HepG2 (cell line): Measurements from ENCODE around the gene ADGRG1. TPM values are rescaled to one million over a fixed set of nuclear protein-coding genes. Genes with fewer than 3 reads are reported as not detected.

ENCODE experiments used
- ATF7 ChIP-seq, 2 experiments: fragments of 450-650 bp in 1 of 2; sonication (generic) in 1 of 2; formaldehyde crosslinking in 1 of 2; IDR thresholded peaks; 2 replicates each; pipeline versions ENCODE4 v1.4.0 to v1.6.1; 2016 to 2020; ENCODE audit warnings: antibody characterized with exemption in 1 of 2, mild to moderate bottlenecking in 1 of 2, missing genetic modification reagents in 1 of 2
- BHLHE40 ChIP-seq: IDR thresholded peaks from 2 replicates; pipeline ENCODE4 v1.6.1; 2011; ENCODE audit warnings: low read length, improper control_type of control experiment
- IRX3 ChIP-seq: sonication (generic); formaldehyde crosslinking; IDR thresholded peaks from 2 replicates; pipeline ENCODE4 v1.8.1; 2023; ENCODE audit warnings: mild to moderate bottlenecking, low read depth, missing genetic modification reagents, borderline replicate concordance
- RBFOX2 ChIP-seq: fragments of 200-400 bp; formaldehyde crosslinking; IDR thresholded peaks from 2 replicates; pipeline ENCODE4 v1.6.1; 2017; ENCODE audit warnings: low read depth, mild to moderate bottlenecking, low read length
- ZMAT3 ChIP-seq: sonication (generic); formaldehyde crosslinking; conservative IDR thresholded peaks from 2 replicates; pipeline ENCODE4 v1.7.0; 2021; ENCODE audit warnings: missing genetic modification reagents
- ZNF317 ChIP-seq: sonication (generic); formaldehyde crosslinking; IDR thresholded peaks from 2 replicates; pipeline ENCODE4 v1.5.0; 2020; ENCODE audit warnings: mild to moderate bottlenecking, missing genetic modification reagents
- ZNF816 ChIP-seq: sonication (generic); formaldehyde crosslinking; IDR thresholded peaks from 2 replicates; pipeline ENCODE4 v1.8.0; 2022; ENCODE audit warnings: missing genetic modification reagents, mild to moderate bottlenecking, borderline replicate concordance
- polyA plus RNA-seq, 8 experiments: library from polyadenylated mRNA; depleted of rRNA in 3 of 8; stranded (reverse) in 7 of 8; unstranded in 1 of 8; fragments of >200 nt; fragmentation: Illumina TruSeq in 4 of 8; extraction: Trizol in 4 of 8; gene quantifications; 2 replicates each; pipeline versions ENCODE4 v1.2.1 to v1.2.3, GENCODE V29; 2011 to 2016; ENCODE audit warnings: low read depth in 4 of 8, missing spikeins in 1 of 8, mixed read lengths in 1 of 8; ENCODE audit not compliant: insufficient read depth in 1 of 8
- total RNA-seq, 5 experiments: library from RNA; depleted of rRNA; stranded (reverse); fragments of >200 nt; fragmentation: Illumina TruSeq; extraction: Trizol; gene quantifications; 2 replicates each; pipeline ENCODE4 v1.2.3, GENCODE V29; 2016; ENCODE audit warnings: low read depth in 1 of 5
- TF ChIP-seq, protein P1 (sequence below): sonication (generic); formaldehyde crosslinking; IDR thresholded peaks from 2 replicates; pipeline ENCODE4 v1.4.0; 2020; ENCODE audit warnings: missing genetic modification reagents
- TF ChIP-seq, protein P2 (sequence below): IDR thresholded peaks from 2 replicates; pipeline ENCODE4 v1.6.1; 2016; ENCODE audit warnings: missing compliant biosample characterization, missing genetic modification reagents, borderline replicate concordance
- TF ChIP-seq, protein P3 (sequence below): fragments of 450-650 bp; IDR thresholded peaks from 2 replicates; pipeline ENCODE4 v1.6.1; 2017

ADGRG1 gene
- total and polyA plus RNA-seq, 2 of the 13 experiments (the other 11 are each of a cell fraction or from before 2014, with no cell fraction given): 2.7 to 5.9 TPM

DNA sequence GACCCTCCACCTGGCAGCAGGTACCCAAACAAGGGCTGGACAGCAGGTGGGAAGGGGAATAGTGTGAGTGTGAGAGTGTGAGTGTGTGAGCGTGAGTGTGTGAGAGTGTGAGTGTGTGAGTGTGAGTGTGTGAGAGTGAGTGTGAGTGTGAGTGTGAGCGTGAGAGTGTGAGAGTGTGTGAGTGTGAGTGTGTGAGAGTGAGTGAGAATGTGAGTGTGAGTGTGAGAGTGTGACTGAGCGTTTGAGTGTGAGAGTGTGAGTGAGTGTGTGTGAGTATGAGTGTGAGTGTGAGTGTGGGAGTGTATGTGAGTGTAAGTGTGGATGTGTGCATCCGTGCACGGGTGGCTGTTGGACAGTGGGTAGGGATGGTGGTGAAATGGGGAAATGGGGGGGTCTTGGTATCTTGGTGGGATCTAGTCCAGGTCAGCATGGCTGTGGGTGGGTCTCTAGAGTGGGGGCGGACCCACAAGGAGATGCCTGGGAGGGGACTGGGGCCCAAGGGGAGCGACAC lies 408 bp downstream of the ADGRG1 start (continued):
- TF ChIP-seq IRX3 (CRISPR knock-in tag) (no peak), ZMAT3 (no peak), BHLHE40 (no peak), ZNF816 (CRISPR knock-in tag) (no peak), ATF7 (IDR thresholded peaks at IDR 0.05) (0 out of 2 replicates have a peak, but pooled peaks have one; percentile 17), ATF7 (CRISPR knock-in tag; IDR thresholded peaks at IDR 0.05) (no peak), RBFOX2 (no peak), ZNF317 (CRISPR knock-in tag) (no peak)
- TF ChIP-seq, protein P1, sequence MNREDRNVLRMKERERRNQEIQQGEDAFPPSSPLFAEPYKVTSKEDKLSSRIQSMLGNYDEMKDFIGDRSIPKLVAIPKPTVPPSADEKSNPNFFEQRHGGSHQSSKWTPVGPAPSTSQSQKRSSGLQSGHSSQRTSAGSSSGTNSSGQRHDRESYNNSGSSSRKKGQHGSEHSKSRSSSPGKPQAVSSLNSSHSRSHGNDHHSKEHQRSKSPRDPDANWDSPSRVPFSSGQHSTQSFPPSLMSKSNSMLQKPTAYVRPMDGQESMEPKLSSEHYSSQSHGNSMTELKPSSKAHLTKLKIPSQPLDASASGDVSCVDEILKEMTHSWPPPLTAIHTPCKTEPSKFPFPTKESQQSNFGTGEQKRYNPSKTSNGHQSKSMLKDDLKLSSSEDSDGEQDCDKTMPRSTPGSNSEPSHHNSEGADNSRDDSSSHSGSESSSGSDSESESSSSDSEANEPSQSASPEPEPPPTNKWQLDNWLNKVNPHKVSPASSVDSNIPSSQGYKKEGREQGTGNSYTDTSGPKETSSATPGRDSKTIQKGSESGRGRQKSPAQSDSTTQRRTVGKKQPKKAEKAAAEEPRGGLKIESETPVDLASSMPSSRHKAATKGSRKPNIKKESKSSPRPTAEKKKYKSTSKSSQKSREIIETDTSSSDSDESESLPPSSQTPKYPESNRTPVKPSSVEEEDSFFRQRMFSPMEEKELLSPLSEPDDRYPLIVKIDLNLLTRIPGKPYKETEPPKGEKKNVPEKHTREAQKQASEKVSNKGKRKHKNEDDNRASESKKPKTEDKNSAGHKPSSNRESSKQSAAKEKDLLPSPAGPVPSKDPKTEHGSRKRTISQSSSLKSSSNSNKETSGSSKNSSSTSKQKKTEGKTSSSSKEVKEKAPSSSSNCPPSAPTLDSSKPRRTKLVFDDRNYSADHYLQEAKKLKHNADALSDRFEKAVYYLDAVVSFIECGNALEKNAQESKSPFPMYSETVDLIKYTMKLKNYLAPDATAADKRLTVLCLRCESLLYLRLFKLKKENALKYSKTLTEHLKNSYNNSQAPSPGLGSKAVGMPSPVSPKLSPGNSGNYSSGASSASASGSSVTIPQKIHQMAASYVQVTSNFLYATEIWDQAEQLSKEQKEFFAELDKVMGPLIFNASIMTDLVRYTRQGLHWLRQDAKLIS (CRISPR knock-in tag): no peak
- TF ChIP-seq, protein P2, sequence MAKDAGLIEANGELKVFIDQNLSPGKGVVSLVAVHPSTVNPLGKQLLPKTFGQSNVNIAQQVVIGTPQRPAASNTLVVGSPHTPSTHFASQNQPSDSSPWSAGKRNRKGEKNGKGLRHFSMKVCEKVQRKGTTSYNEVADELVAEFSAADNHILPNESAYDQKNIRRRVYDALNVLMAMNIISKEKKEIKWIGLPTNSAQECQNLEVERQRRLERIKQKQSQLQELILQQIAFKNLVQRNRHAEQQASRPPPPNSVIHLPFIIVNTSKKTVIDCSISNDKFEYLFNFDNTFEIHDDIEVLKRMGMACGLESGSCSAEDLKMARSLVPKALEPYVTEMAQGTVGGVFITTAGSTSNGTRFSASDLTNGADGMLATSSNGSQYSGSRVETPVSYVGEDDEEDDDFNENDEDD (CRISPR knock-in tag): no peak
- TF ChIP-seq, protein P3, sequence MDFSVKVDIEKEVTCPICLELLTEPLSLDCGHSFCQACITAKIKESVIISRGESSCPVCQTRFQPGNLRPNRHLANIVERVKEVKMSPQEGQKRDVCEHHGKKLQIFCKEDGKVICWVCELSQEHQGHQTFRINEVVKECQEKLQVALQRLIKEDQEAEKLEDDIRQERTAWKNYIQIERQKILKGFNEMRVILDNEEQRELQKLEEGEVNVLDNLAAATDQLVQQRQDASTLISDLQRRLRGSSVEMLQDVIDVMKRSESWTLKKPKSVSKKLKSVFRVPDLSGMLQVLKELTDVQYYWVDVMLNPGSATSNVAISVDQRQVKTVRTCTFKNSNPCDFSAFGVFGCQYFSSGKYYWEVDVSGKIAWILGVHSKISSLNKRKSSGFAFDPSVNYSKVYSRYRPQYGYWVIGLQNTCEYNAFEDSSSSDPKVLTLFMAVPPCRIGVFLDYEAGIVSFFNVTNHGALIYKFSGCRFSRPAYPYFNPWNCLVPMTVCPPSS: peak; percentile 75; the same call in 1 of the 2 replicates
- TF ChIP-seq, all 625 proteins: peak for 12
